GM23338 (cell line): Measurements from ENCODE around the gene RFNG. TPM values are rescaled to one million over a fixed set of nuclear protein-coding genes. Genes with fewer than 3 reads are reported as not detected.

Experiments
- ATAC-seq: fragments of 200-7000 bp; cut with Tn5 transposase; 3 replicates; pipeline ENCODE4 v1.9.1; 2020
- DNase-seq: peaks from one replicate; pipeline ENCODE4 v3.0.0-alpha.2; 2015; ENCODE audit warnings: low spot score
- H2AFZ ChIP-seq: fragments of 200-600 bp; sonication (generic); 2 replicates; pipeline ENCODE4 v1.8.0; 2016; ENCODE audit warnings: antibody characterized with exemption, mild to moderate bottlenecking, moderate library complexity
- H3F3A ChIP-seq: fragments of 200-600 bp; sonication (generic); replicated peaks from 2 replicates; pipeline ENCODE4 v1.8.0; 2017; ENCODE audit warnings: antibody characterized with exemption, mixed run types, low read depth
- H3K27ac ChIP-seq: fragments of 200-600 bp; sonication (generic); 2 replicates; pipeline ENCODE4 v1.6.1; 2016; ENCODE audit warnings: low read depth
- H3K27me3 ChIP-seq: fragments of 200-600 bp; sonication (generic); 2 replicates; pipeline ENCODE4 v1.8.0; 2016; ENCODE audit warnings: mild to moderate bottlenecking, mixed run types, moderate library complexity; ENCODE audit not compliant: insufficient read depth
- H3K36me3 ChIP-seq: fragments of 200-600 bp; sonication (generic); 2 replicates; pipeline ENCODE4 v1.8.0; 2016; ENCODE audit warnings: mild to moderate bottlenecking; ENCODE audit not compliant: insufficient read depth
- H3K4me1 ChIP-seq: fragments of 200-600 bp; sonication (generic); 2 replicates; pipeline ENCODE4 v1.8.0; 2016; ENCODE audit warnings: mild to moderate bottlenecking, moderate library complexity; ENCODE audit not compliant: insufficient read depth
- H3K4me2 ChIP-seq: fragments of 200-600 bp; sonication (generic); 2 replicates; pipeline ENCODE4 v1.7.1; 2017; ENCODE audit warnings: mixed run types
- H3K4me3 ChIP-seq: fragments of 200-600 bp; sonication (generic); 2 replicates; pipeline ENCODE4 v1.6.1; 2016; ENCODE audit warnings: mixed run types
- H3K79me2 ChIP-seq: fragments of 200-600 bp; sonication (generic); replicated peaks from 2 replicates; pipeline ENCODE4 v1.8.0; 2017; ENCODE audit warnings: mild to moderate bottlenecking; ENCODE audit not compliant: insufficient read depth
- H3K9me2 ChIP-seq: fragments of 200-600 bp; sonication (generic); 2 replicates; pipeline ENCODE4 v1.8.0; 2017; ENCODE audit not compliant: insufficient read depth
- H4K20me1 ChIP-seq: fragments of 200-600 bp; sonication (generic); replicated peaks from 2 replicates; pipeline ENCODE4 v1.8.0; 2017; ENCODE audit warnings: mild to moderate bottlenecking; ENCODE audit not compliant: insufficient read depth
- H3K27ac Mint-ChIP-seq: 2 replicates; pipeline ENCODE4 v1.8.0; 2020; ENCODE audit warnings: inconsistent platforms, mild to moderate bottlenecking, moderate library complexity, mixed read lengths
- H3K27me3 Mint-ChIP-seq: 3 replicates; pipeline ENCODE4 v1.8.0; 2022; ENCODE audit warnings: low read depth, mild to moderate bottlenecking, moderate library complexity, mixed read lengths, inconsistent platforms; ENCODE audit not compliant: insufficient read depth, poor library complexity
- H3K36me3 Mint-ChIP-seq: 3 replicates; pipeline ENCODE4 v1.8.0; 2021; ENCODE audit warnings: low read depth, mild to moderate bottlenecking, inconsistent platforms, moderate library complexity, mixed read lengths
- H3K4me1 Mint-ChIP-seq: 3 replicates; pipeline ENCODE4 v1.8.0; 2020; ENCODE audit warnings: mild to moderate bottlenecking, inconsistent platforms, mixed read lengths
- H3K4me3 Mint-ChIP-seq: 3 replicates; pipeline ENCODE4 v1.8.0; 2021; ENCODE audit warnings: moderate library complexity, mild to moderate bottlenecking, inconsistent platforms, mixed read lengths
- H3K9me3 Mint-ChIP-seq: 3 replicates; pipeline ENCODE4 v1.8.0; 2020; ENCODE audit warnings: moderate library complexity, mild to moderate bottlenecking, inconsistent platforms, mixed read lengths
- EZH2 ChIP-seq: fragments of 200-600 bp; sonication (generic); IDR thresholded peaks from one replicate; pipeline ENCODE4 v1.8.0; 2017; ENCODE audit warnings: antibody characterized with exemption, mild to moderate bottlenecking, low read depth; ENCODE audit not compliant: unreplicated experiment
- JUNB ChIP-seq: IDR thresholded peaks from one replicate; pipeline ENCODE4 v1.6.1; 2016; ENCODE audit warnings: antibody characterized with exemption; ENCODE audit not compliant: unreplicated experiment
- NANOG ChIP-seq: IDR thresholded peaks from 2 replicates; pipeline ENCODE4 v1.6.1; 2016; ENCODE audit warnings: antibody characterized with exemption, borderline replicate concordance
- POLR2AphosphoS5 ChIP-seq: IDR thresholded peaks from 2 replicates; pipeline ENCODE4 v1.6.1; 2016; ENCODE audit warnings: antibody characterized with exemption, low read depth
- STAT1 ChIP-seq: IDR thresholded peaks from one replicate; pipeline ENCODE4 v1.6.1; 2016; ENCODE audit warnings: antibody characterized with exemption; ENCODE audit not compliant: unreplicated experiment
- ZNF114 ChIP-seq: fragments of 250-450 bp; sonication (Bioruptor Pico); IDR thresholded peaks from 2 replicates; pipeline ENCODE4 v1.5.0; 2020; ENCODE audit warnings: mild to moderate bottlenecking, moderate library complexity
- ZNF331 ChIP-seq: fragments of 250-450 bp; sonication (Bioruptor Pico); IDR thresholded peaks from 2 replicates; pipeline ENCODE4 v1.5.0; 2020; ENCODE audit warnings: low read depth, mild to moderate bottlenecking, moderate library complexity
- polyA plus RNA-seq: library from polyadenylated mRNA; unstranded; fragments of >200 nt; fragmentation: Nextera tagmentation; extraction: Ambion mirVana; gene quantifications from 2 replicates; pipeline ENCODE4 v1.2.1, GENCODE V29; 2016
- total RNA-seq: library from RNA; depleted of rRNA; stranded (reverse); fragments of >200 nt; shearing (Covaris generic); gene quantifications from 2 replicates; pipeline ENCODE4 v1.2.3, GENCODE V29; 2014
- TF ChIP-seq, protein P1 (sequence below): IDR thresholded peaks from one replicate; pipeline ENCODE4 v1.6.1; 2018; ENCODE audit warnings: antibody characterized with exemption; ENCODE audit not compliant: unreplicated experiment
- TF ChIP-seq, protein P2 (sequence below): IDR thresholded peaks from 2 replicates; pipeline ENCODE4 v1.6.1; 2016; ENCODE audit warnings: antibody characterized with exemption
- TF ChIP-seq, protein P3 (sequence below), 2 experiments: fragments of 200-600 bp in 1 of 2; sonication (generic) in 1 of 2; conservative IDR thresholded peaks; 2 replicates each; pipeline versions ENCODE4 v1.5.1 to v1.6.1; 2016 to 2017; ENCODE audit warnings: antibody characterized with exemption in 2 of 2, low read depth in 2 of 2, mild to moderate bottlenecking in 2 of 2, moderate library complexity in 1 of 2

Gene RFNG
- total and polyA plus RNA-seq, 2 experiments from 2014 or later = 18.0 to 44.7 TPM

DNA sequence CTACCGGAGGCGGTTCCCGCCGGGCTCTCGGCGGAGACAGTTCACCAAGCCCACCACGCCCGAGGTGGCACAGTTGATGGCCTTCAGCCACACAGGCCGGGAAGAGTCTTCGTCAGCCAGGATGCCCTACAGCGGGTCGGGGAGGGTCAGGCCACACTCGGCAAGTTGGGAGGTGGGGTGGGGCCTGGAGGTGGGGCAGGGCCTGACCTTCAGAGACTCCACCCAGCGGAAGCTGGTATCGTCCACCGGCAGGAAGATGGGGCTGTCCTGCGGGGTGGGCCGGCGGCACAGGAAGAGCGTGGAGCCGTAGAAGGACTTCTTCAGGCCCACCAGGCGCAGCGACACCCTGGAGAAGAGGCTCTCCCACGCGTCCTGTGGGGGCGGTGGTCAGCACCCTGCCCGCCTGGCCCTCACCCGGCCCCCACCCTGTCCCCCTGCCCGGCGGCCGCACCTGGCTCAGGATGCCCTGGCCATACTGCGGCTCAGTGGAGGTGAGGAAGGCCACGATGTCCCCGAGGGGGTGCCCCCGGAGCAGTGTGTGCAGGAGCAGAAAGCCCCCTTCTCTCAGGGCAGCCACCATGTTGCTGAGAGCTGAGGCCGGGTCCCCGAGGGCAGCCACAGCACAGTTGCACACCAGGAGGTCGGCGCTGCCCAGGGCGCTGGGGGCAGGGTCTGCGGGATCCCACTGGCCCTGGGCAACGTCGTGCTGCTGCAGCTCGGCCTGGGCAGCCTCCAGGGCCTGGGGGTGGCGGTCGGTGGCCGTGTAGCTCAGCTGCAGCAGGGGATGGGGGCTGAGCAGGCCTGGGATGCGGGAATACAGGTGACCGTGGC is 33.6 kb upstream of the RFNG start:
- Histone ChIP-seq H3K79me2 (no peaks in the 10 kb centered on the region), H3K27ac (no peak overlapping the region), H3K27me3 (no peaks in the 10 kb centered on the region), H3K4me1 (no peaks in the 10 kb centered on the region), H3K36me3 (peaks cover 7% of the 10 kb centered on the region; the same call in 1 of the 2 replicates), H3K4me2 (no peak overlapping the region), H4K20me1 (peaks cover 11% of the 10 kb centered on the region), H3K9me2 (no peaks in the 10 kb centered on the region), H2AFZ (no peak overlapping the region), H3F3A (peaks cover 18% of the 10 kb centered on the region), H3K4me3 (no peak overlapping the region)
- no peak for DNase-seq
- Mint-ChIP-seq H3K27me3 (peaks cover 6% of the 10 kb centered on the region), H3K4me3 (no peak overlapping the region), H3K9me3 (no peaks in the 10 kb centered on the region), H3K27ac (no peak overlapping the region), H3K4me1 (no peaks in the 10 kb centered on the region), H3K36me3 (peaks cover 56% of the 10 kb centered on the region; the same call in 2 of the 3 replicates)
- no peak for ATAC-seq
- TF ChIP-seq, protein P1, sequence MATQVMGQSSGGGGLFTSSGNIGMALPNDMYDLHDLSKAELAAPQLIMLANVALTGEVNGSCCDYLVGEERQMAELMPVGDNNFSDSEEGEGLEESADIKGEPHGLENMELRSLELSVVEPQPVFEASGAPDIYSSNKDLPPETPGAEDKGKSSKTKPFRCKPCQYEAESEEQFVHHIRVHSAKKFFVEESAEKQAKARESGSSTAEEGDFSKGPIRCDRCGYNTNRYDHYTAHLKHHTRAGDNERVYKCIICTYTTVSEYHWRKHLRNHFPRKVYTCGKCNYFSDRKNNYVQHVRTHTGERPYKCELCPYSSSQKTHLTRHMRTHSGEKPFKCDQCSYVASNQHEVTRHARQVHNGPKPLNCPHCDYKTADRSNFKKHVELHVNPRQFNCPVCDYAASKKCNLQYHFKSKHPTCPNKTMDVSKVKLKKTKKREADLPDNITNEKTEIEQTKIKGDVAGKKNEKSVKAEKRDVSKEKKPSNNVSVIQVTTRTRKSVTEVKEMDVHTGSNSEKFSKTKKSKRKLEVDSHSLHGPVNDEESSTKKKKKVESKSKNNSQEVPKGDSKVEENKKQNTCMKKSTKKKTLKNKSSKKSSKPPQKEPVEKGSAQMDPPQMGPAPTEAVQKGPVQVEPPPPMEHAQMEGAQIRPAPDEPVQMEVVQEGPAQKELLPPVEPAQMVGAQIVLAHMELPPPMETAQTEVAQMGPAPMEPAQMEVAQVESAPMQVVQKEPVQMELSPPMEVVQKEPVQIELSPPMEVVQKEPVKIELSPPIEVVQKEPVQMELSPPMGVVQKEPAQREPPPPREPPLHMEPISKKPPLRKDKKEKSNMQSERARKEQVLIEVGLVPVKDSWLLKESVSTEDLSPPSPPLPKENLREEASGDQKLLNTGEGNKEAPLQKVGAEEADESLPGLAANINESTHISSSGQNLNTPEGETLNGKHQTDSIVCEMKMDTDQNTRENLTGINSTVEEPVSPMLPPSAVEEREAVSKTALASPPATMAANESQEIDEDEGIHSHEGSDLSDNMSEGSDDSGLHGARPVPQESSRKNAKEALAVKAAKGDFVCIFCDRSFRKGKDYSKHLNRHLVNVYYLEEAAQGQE = no peak
- TF ChIP-seq, protein P2, sequence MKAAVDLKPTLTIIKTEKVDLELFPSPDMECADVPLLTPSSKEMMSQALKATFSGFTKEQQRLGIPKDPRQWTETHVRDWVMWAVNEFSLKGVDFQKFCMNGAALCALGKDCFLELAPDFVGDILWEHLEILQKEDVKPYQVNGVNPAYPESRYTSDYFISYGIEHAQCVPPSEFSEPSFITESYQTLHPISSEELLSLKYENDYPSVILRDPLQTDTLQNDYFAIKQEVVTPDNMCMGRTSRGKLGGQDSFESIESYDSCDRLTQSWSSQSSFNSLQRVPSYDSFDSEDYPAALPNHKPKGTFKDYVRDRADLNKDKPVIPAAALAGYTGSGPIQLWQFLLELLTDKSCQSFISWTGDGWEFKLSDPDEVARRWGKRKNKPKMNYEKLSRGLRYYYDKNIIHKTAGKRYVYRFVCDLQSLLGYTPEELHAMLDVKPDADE = no peak
- no peak for TF ChIP-seq NANOG
- no peak for TF ChIP-seq EZH2

DNA sequence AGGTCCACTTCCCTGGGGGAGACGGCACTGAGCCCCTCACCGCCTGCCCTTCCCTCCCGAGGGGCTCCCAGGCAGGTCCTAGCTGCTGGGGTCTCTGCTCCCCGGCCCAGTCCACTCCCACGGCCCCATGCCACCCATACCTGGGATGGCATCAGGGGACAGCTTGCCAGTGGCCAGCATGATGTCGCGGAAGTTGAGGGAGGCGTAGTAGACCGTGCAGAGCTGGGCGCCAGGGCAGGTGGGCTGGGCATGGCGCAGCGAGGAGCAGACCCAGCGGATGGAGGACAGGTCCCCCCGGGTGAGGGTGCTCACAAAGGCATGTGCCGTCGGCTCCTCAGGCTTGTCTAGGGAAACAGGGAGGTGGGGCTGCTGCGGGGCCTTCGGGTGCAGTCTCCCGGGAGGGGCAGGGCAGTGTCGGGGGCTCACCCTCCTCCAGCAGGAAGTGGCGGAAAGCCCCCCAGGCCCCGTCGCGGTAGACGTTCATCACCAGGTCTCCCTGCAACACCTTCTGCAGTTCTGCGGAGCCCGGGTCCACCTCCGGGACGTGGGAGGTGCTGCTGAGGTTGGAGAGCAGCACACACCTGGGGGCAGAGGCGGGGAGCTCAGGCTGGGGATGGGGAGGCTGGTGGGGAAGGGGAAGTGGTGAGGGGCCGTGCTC is 32.9 kb upstream of the RFNG start:
- ATAC-seq (no peak), DNase-seq (no peak)
- Mint-ChIP-seq H3K27ac (no peak overlapping the region), H3K27me3 (peaks cover 11% of the 10 kb centered on the region), H3K4me1 (no peaks in the 10 kb centered on the region), H3K9me3 (no peaks in the 10 kb centered on the region), H3K36me3 (peaks cover 59% of the 10 kb centered on the region; the same call in 2 of the 3 replicates), H3K4me3 (no peak overlapping the region)
- Histone ChIP-seq H3K27ac (no peak overlapping the region), H3F3A (peaks cover 18% of the 10 kb centered on the region), H3K4me2 (no peak overlapping the region), H2AFZ (no peak overlapping the region), H3K27me3 (no peaks in the 10 kb centered on the region), H3K4me3 (no peak overlapping the region), H3K79me2 (no peaks in the 10 kb centered on the region), H3K4me1 (no peaks in the 10 kb centered on the region), H4K20me1 (peaks cover 17% of the 10 kb centered on the region), H3K9me2 (no peaks in the 10 kb centered on the region), H3K36me3 (peaks cover 11% of the 10 kb centered on the region; the same call in 1 of the 2 replicates)
- no peak for TF ChIP-seq POLR2AphosphoS5
- TF ChIP-seq EZH2 = no peak
- no peak for TF ChIP-seq STAT1
- no peak for TF ChIP-seq ZNF331
- no peak for TF ChIP-seq ZNF114 (CRISPR knock-in tag)
- no peak for TF ChIP-seq JUNB
- no peak for TF ChIP-seq NANOG
- TF ChIP-seq, protein P3, sequence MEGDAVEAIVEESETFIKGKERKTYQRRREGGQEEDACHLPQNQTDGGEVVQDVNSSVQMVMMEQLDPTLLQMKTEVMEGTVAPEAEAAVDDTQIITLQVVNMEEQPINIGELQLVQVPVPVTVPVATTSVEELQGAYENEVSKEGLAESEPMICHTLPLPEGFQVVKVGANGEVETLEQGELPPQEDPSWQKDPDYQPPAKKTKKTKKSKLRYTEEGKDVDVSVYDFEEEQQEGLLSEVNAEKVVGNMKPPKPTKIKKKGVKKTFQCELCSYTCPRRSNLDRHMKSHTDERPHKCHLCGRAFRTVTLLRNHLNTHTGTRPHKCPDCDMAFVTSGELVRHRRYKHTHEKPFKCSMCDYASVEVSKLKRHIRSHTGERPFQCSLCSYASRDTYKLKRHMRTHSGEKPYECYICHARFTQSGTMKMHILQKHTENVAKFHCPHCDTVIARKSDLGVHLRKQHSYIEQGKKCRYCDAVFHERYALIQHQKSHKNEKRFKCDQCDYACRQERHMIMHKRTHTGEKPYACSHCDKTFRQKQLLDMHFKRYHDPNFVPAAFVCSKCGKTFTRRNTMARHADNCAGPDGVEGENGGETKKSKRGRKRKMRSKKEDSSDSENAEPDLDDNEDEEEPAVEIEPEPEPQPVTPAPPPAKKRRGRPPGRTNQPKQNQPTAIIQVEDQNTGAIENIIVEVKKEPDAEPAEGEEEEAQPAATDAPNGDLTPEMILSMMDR (conservative IDR thresholded peaks at IDR 0.05; ENCODE audit: low read depth in 2 of 2) = no peak
- TF ChIP-seq, protein P1 = no peak
